ENCODE data around the gene BCL7B. TPM values are rescaled to one million over a fixed set of nuclear protein-coding genes. Genes with fewer than 3 reads are reported as not detected.

BCL7B gene
- total and polyA plus RNA-seq, 7 donors = 58.1 to 155 (median 114) TPM

- 71 to 87% methylated on average over 6 of the region's 6 CpGs for WGBS, 2 donors
- Histone ChIP-seq H3K36me3 (peaks cover 39 to 69% (median 56%) of the 10 kb centered on the region in 4 donors), H3K27me3 (no peaks in the 10 kb centered on the region), H3K9me3 (no peaks in the 10 kb centered on the region), H3K4me1 (peaks cover 0 to 23% (median 18%) of the 10 kb centered on the region in 4 donors), H3K4me3 (no peak overlapping the region), H3K27ac (no peak overlapping the region)
- intact Hi-C loops (cut with DNase I) = no loop called here
- no peak for DNase-seq
- no peak for TF ChIP-seq POLR2AphosphoS5 (IDR thresholded peaks at IDR 0.05)
- TF ChIP-seq POLR2A (IDR thresholded peaks at IDR 0.05) = no peak
- no peak for TF ChIP-seq CTCF (IDR thresholded peaks at IDR 0.05)
- no peak for TF ChIP-seq EP300 (IDR thresholded peaks at IDR 0.05)
These were observed 15.3 kb upstream of the BCL7B start for GRCh38 chr7:73572767-73573186.

GRCh38 chr7:73570977-73571376 lies 13.5 kb upstream of the BCL7B start:
- intact Hi-C loops (cut with DNase I) = no loop called here
- H3K36me3 ChIP-seq = peaks cover 39 to 67% (median 56%) of the 10 kb centered on the region in 4 donors
- peaks cover 0 to 7% (median 2%) of the 10 kb centered on the region in 4 donors for H3K4me1 ChIP-seq
- H3K9me3 ChIP-seq = no peaks in the 10 kb centered on the region
- no peak for TF ChIP-seq POLR2A (IDR thresholded peaks at IDR 0.05)
- TF ChIP-seq POLR2AphosphoS5 (IDR thresholded peaks at IDR 0.05) = no peak
- TF ChIP-seq EP300 (IDR thresholded peaks at IDR 0.05) = no peak
- no peak for TF ChIP-seq CTCF (IDR thresholded peaks at IDR 0.05)
- WGBS, 2 donors = 93 to 96% methylated on average over 10 of the region's 10 CpGs
- no peak overlapping the region for H3K4me3 ChIP-seq
- H3K27me3 ChIP-seq = no peaks in the 10 kb centered on the region
- peak; percentile 29 for DNase-seq
- no peak overlapping the region for H3K27ac ChIP-seq

- Histone ChIP-seq H3K4me1 (peaks cover 0 to 8% (median 3%) of the 10 kb centered on the region in 4 donors), H3K36me3 (peaks cover 39 to 62% (median 56%) of the 10 kb centered on the region in 4 donors), H3K4me3 (no peak overlapping the region), H3K27me3 (no peaks in the 10 kb centered on the region), H3K27ac (no peak overlapping the region), H3K9me3 (no peaks in the 10 kb centered on the region)
- intact Hi-C loops (cut with DNase I) = no loop called here
- peak; percentile 65 for DNase-seq
- 98% methylated on average over 22 of the region's 22 CpGs for WGBS, 2 donors
- TF ChIP-seq POLR2A (IDR thresholded peaks at IDR 0.05) (no peak), CTCF (IDR thresholded peaks at IDR 0.05) (no peak)
These were observed 13.0 kb upstream of the BCL7B start for GRCh38 chr7:73570521-73570920.

- DNase-seq = no peak
- intact Hi-C loops (cut with DNase I) = no loop called here
- no peaks in the 10 kb centered on the region for H3K27me3 ChIP-seq
- H3K36me3 ChIP-seq = peaks cover 36 to 54% (median 49%) of the 10 kb centered on the region in 4 donors
- peaks cover 0 to 7% (median 3%) of the 10 kb centered on the region in 4 donors for H3K4me1 ChIP-seq
- no peak for TF ChIP-seq CTCF (IDR thresholded peaks at IDR 0.05)
- TF ChIP-seq POLR2A (IDR thresholded peaks at IDR 0.05) = no peak
- TF ChIP-seq EP300 (IDR thresholded peaks at IDR 0.05) = no peak
- no peak for TF ChIP-seq POLR2AphosphoS5 (IDR thresholded peaks at IDR 0.05)
- H3K4me3 ChIP-seq = no peak overlapping the region
- no peak overlapping the region for H3K27ac ChIP-seq
- no peaks in the 10 kb centered on the region for H3K9me3 ChIP-seq
- WGBS, 2 donors = 81 to 84% methylated on average over 5 of the region's 5 CpGs
These were observed 11.6 kb upstream of the BCL7B start for GRCh38 chr7:73569042-73569608.

Measured in sigmoid colon (tissue), 7 donors.